Measurements from ENCODE around the gene SUGP1.
"Not testable (repeated sequence)": the region's sequence is repeated elsewhere in the genome, so short reads cannot be mapped to it uniquely, and the experiment has no call there.

SUGP1 gene

GRCh38 chr19:19262190-19263057 lies 57.9 kb downstream of the SUGP1 start:
- no peak for DNase-seq (ENCODE audit: low spot score)

GRCh38 chr19:19261350-19262189 lies 58.7 kb downstream of the SUGP1 start:
- no peak for DNase-seq (ENCODE audit: low spot score)

- no peak for DNase-seq (ENCODE audit: low spot score)
Measured at GRCh38 chr19:19260417-19261214, 59.7 kb downstream of the SUGP1 start.

GRCh38 chr19:19259741-19260140 lies 60.6 kb downstream of the SUGP1 start:
- DNase-seq (ENCODE audit: low spot score): no peak

GRCh38 chr19:19258589-19259338 lies 61.5 kb downstream of the SUGP1 start:
- DNase-seq (ENCODE audit: low spot score): no peak

GRCh38 chr19:19257836-19258588 lies 62.3 kb downstream of the SUGP1 start:
- no peak for DNase-seq (ENCODE audit: low spot score)

GRCh38 chr19:19257137-19257536 lies 63.2 kb downstream of the SUGP1 start:
- no peak for DNase-seq (ENCODE audit: low spot score)

GRCh38 chr19:19256072-19256969 lies 64.0 kb downstream of the SUGP1 start:
- DNase-seq (ENCODE audit: low spot score): no peak

GRCh38 chr19:19253409-19253808 lies 66.9 kb downstream of the SUGP1 start:
- not testable (repeated sequence) for DNase-seq (ENCODE audit: low spot score)

- no peak for DNase-seq (ENCODE audit: low spot score)
Measured at GRCh38 chr19:19250196-19250801, 70.0 kb downstream of the SUGP1 start.

- no peak for DNase-seq (ENCODE audit: low spot score)
Measured at GRCh38 chr19:19240476-19240875, 79.8 kb downstream of the SUGP1 start.

GRCh38 chr19:19239675-19240074 lies 80.6 kb downstream of the SUGP1 start:
- no peak for DNase-seq (ENCODE audit: low spot score)

- DNase-seq (ENCODE audit: low spot score): no peak
Measured at GRCh38 chr19:19238126-19238894, 82.0 kb downstream of the SUGP1 start.

- DNase-seq (ENCODE audit: low spot score): no peak
Measured at GRCh38 chr19:19236173-19236572, 84.1 kb downstream of the SUGP1 start.

- DNase-seq (ENCODE audit: low spot score): no peak
Measured at GRCh38 chr19:19234220-19234816, 86.0 kb downstream of the SUGP1 start.

GRCh38 chr19:19232261-19232721 lies 88.0 kb downstream of the SUGP1 start:
- no peak for DNase-seq (ENCODE audit: low spot score)

GRCh38 chr19:19230999-19231398 lies 89.3 kb downstream of the SUGP1 start:
- no peak for DNase-seq (ENCODE audit: low spot score)

GRCh38 chr19:19229701-19230100 lies 90.6 kb downstream of the SUGP1 start:
- DNase-seq (ENCODE audit: low spot score): no peak

Measured in CD4-positive, alpha-beta T cell treated with Interleukin-15 for 4 hours (primary cell).